Measurements from ENCODE around the gene PRICKLE2.

PRICKLE2 gene

DNA sequence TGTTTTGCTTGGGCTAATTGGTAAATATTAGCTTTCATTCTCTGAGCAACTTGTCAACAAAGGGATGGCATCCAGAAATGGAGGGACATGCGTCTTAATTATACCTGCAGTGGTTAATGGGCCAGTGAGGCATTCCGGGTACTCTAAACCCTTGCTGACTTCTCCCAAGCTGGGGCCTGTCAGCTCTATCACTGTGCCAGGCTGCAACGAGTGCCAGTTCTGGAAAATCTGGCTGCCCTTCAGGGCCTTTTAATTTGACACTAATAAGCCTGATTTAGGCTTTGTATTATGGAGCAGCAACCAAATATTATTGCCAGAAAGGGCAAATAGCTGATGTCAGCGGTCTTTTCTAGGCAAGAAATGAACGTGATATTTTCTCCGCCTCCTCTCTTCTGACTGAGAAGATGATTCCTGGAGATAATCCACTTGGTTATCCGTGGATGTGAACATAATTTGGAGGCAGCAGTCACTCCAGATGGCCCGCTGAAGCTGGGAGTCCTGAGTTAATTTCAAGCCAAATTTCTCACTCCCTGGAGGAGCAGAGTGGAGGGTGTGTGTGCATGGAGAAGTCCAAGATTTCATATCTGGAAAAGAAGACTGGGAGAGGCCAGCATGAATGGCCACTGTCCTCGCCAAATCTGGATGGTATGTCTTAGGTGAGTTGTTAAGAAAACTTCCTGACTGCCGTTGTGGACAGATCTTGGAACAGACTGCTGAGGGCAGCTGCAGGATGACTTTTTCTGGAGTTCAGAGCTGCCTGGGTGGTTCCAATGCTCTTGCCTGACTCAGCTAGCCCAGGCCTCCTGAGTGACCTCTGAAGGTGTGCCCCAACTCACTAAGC is 157.5 kb downstream of the PRICKLE2 start:
- no peak for DNase-seq

DNA sequence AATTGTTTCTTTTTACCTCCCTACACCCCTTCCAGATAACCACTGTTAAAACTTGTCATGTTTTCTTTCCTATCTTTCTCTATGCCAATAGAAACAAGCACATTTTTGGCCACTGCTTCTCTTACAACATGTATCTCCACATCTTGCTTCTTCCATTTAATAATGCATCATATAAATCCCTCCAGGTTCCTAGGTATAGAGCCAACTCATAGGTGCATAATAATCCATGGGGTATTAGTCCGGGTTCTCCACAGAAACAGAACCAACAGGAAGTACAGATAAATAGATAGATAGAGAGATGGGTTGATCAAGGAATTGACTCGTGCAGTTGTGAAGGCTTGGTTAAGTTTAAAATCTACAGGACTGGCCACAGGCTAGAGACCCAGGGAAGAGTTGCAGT is 160.5 kb downstream of the PRICKLE2 start:
- no peak for DNase-seq

DNA sequence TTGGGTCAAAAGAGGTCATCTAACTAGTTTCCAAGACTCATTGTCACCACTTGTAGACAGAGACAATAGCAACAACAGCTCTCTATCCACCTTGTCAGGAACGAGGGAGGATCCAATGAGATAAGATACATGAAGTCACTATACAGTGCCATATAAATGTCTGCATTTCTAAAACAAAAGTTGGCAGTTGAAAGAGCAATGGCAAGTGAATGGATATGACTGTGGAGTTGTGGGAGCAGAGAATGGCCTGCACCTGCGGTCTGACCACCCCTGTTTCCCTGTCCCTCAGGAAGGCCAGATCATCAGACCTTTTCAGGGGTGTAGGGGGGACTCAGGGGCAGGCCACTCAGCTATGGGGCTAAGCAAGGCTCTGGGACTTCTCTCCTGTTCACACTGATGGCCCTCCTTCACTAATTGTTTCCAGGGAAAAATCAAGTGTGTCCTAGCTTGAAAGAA is 161.3 kb downstream of the PRICKLE2 start:
- no peak for DNase-seq

DNA sequence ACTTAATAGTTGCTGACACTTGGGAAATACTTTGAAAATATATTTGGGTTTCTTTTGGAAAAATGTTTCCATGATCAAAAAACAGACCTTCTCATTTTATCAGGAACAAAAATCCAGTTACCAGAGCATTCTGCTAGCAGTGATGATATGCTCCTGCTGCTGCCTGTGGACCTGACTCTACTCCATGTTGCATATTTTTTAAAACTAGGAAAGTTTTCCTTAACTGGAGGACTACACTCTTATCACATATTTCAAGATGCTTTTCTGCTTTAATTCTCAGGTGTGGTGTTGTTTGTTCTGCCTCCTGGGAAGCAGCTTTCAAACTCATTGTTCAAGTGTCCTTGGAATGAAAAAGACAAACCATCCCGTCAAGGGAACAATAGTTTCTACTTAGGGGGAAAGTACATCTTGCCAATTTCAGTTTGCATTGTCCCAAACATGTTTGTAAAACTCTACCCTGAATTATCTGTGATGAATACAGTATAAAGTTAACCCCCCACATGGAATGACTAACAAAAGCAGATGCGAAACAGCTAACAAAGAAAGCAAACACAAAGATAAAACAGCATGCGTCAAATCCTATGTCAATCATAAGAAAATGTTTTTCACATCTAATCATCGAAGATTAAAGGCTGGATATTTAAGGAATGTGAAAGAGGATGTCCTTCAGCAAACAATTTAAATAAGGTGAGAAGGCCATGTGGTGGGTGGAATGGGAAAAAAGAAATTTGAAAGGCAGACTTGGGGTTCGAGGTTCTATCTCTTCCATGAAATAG is 161.9 kb downstream of the PRICKLE2 start:
- no peak for DNase-seq

DNA sequence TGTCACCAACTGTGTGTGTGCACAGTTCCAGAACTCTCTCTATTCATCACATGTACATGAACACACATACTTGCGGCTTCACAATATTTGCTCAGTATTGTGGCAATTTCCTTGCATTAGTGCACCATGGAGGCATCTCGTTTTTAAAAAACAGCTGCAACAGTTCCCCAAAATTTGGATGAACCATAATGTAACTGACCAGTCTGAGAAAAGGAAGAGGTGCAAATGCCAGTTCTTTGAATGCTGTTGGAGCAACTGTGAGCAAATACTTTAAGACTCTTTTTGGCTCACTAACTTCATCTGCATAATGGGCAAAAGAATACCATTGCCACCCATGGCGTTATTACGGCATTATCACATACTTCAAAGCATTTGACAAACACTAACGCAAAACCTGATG is 163.6 kb downstream of the PRICKLE2 start:
- DNase-seq, result no peak

DNA sequence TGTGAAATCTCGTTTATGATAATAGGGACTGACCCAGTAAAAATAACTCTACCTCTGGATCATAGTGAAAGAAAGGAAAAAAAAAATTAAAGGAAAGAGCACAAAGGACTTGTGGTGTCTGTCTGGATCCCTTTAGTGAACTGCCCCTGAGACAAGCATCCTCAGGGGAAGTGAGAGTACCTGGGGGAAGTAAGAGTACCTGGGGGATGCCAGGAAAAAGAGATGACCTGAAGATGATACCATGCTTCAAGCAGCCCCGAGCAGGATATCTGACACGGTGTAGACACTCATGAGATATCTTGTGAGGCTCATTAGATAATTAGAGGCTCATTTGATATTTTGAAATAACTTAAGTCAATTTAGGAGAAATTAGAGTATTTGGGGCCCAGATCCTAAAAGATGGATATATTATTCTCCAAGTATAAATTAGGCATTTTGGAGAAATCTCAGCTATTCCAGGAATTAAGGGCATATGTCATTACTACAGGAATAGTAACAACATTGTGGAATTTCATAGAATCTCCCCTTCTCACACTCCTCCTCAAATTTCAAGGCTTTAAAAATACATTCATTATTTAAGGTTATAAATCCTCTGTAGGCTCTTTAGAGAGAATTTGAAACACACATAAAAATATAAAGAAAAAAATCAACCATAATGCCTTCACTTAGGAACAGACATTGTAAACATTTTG is 165.6 kb downstream of the PRICKLE2 start:
- no peak for DNase-seq

DNA sequence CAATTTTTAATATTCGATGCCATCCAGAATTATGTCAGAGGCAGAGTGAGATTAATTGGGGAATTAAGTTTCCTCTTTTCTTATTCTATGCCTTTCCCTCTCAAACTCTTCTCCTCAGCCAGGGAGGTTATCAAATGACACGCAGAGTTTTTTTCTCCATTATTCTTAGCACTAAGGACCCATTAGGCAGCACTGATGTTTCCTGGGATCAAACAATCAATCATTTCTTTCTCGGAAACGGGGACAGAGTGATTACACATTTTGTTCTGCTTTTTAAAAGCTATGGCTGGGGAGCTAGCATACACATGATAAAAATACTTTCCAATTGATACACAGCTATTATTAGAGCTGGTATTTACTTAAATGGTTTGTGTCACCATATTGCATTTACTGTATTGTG is 166.7 kb downstream of the PRICKLE2 start:
- no peak for DNase-seq

DNA sequence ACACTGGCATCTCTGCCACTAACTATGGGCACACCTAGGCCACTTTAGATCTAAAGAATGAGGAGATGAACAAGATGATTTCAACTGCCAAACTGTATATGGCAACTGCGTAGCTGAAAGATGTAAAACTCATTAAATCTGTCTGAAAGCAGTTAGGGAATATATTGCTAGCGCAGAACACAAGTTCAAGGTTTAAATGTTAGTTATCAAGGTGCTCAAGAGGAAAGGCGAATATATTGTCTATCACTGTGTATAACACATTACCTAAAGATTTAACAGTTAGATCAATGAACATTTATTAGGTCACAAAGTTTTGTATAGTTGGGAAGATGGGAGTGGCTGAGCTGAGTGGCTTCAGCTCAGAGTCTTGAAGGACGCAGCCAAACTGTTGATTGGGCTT is 168.0 kb downstream of the PRICKLE2 start:
- DNase-seq, result no peak

DNA sequence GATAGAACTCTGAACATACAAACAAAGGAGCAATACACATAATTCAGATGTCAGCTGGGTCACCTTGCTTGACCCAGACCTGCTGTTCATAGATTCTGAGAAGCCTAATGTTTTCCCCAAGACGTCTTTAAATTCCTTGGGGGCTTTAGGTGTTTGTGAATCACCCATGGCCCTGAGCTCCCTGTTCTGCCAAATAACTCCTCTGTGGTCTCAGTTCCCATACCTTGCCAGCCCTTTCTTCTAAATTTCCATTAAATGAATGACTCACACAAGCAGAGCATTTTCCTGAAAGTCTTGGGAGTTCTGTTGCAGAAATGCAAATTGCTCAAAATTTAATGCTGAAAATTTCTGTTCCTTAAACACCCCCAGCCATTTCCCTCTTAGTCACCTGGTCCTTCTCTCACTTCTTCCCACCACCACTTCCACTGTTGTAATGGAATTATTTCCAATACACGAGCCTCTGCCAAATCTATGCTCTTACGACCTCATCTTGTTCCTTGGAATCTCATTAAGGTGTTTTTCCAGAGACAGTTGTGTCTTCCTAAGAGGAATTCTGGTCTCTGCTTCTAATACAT is 168.6 kb downstream of the PRICKLE2 start:
- no peak for DNase-seq

DNA sequence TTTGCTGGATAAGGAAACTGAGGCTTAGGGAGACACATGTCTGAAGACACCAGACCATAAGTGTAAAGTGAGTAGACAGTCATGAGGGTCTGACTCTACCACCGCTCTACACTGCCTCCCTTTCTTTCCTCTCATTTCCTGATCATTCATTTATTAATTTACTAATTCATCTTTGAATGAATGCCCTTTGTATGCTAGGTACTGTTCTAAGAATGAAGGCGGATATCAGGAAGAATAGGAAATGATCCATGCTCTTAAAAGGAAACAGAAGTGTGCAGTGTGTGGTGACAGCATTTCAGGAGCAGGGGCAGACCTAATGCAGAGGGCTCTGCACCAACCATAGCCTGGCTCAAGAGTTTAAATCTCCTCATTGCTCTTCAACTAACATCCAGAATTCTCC is 170.2 kb downstream of the PRICKLE2 start:
- no peak for DNase-seq

DNA sequence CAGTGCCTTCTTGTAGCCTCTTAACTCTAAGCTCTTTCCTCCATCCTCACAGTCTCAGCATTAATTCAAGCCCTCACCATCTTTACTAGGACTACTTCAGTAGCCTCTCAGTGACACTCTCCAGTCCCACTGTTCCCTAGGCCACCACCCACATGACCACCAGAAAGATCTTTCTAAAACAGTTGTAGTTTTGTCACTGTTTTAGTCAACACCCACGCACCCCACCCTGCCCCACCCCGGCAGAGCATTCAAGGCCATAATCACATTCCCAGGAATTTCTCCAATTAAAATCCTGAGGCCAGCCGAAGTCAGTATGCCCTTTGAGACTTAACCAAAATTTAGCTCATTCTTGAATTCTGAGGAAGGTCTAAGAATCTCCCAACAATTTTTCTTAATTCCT is 170.8 kb downstream of the PRICKLE2 start:
- no peak for DNase-seq

DNA sequence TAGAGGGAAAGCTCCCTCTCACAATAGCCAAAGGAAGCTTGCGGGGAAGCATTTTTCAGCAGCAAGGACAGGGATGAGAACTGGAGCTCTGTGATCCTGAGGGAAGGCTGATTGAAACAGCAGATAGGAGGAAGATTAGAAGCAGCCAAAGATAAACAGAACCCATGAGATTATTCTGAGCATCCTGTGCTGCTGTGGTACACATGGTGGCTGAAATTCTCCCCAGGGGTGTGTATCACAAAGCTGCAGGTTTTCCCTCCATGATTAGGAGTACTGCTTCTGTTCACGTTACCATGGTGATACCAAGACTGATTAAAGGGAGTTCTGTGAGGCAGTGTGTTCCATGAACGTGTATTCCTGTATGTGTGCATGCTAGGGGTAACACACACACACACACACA is 171.7 kb downstream of the PRICKLE2 start:
- no peak for DNase-seq

DNA sequence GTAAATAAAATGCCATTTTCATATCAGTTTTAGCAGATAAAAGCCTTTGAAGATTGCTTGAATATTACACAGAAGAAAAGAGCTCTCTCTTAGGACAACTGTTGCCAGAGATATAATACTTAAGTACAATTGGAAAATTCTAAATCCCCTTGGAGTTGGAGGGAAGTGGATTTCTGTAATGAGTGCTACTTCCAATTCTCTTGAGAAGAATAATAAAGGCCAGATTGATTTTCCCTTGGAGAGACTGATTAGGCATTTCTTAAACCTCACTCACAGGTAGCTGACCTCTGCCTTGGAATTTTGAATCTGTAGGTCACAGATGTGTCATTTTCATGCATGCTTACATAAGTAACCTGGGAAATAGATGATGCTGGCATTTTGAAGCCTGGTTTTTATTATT is 172.1 kb downstream of the PRICKLE2 start:
- DNase-seq, result no peak

DNA sequence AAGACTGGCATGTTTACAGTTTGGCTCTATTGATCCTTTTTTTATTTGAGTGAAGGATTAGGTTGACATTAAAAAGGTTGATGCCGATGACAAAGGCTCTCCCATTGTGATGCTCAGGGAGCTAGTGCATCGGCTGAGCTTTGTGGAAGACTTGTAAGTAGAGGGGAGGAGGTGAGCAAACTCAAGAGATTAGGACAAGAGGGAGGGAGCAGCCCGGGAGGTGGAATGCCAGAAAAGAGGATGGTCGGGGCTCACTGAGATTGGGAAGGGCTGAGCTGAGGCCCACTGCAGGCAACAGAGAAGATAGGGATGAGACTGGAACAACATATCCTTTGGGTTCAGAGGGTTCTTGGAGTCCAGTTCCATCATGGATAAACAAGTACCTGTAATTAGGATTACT is 175.4 kb downstream of the PRICKLE2 start:
- no peak for DNase-seq

DNA sequence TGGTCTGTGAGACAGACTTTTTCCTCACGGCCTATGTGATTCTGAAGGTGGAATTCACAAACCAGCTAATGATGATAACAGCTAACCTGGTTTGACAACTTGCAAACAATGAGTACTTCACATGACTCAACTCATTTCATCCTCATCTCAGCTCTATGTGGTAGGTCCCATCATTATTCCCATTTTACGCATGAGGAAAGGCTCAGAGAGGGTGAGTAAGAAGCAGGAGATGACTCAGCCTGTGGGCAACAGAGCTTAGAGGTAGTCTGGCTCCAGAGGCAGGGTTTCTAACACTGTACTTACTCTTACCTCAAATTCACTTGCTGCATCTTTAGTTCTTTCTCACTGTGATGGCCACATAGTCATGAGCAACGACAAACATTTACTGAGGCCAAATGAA is 176.1 kb downstream of the PRICKLE2 start:
- DNase-seq, result no peak

DNA sequence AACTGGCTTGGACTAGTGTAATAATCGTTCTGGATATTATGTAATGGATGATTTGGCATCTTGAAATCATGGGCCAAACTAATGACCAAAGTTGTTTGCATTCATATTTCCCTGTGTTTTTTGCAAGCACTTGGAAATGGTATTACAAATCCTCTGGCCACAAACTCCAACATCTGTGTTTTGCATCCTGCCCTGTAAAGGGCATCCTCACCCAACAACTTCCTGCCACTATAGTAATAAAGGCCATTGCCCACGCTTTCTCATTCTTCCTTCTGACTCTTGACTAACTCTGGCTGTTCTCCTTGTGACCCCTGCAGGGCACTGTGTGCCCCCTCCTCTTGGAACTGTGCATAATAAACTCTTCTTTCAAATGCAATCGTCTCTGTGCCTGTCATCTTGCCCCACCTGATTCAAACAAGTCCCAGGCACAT is 176.6 kb downstream of the PRICKLE2 start:
- DNase-seq, result no peak

DNA sequence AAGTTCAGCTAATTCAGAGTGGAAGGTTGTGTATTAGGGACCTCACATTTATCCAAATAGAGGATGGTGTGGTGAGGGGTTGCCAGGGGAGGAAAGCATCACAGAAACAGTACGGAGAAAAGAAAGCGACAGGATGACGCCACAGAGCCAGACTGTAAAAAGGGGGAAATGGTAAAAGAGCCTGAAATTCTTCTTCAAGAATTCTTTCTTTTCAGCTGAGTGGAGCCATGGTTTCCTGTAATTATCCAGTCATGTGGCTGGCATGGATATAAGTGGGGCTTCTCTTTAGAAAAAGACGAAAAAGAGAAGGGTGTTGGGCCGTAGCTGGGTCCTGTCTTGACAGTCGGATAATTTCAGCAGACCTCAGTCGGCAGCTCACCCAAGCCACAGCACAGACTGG is 177.5 kb downstream of the PRICKLE2 start:
- DNase-seq, result no peak

DNA sequence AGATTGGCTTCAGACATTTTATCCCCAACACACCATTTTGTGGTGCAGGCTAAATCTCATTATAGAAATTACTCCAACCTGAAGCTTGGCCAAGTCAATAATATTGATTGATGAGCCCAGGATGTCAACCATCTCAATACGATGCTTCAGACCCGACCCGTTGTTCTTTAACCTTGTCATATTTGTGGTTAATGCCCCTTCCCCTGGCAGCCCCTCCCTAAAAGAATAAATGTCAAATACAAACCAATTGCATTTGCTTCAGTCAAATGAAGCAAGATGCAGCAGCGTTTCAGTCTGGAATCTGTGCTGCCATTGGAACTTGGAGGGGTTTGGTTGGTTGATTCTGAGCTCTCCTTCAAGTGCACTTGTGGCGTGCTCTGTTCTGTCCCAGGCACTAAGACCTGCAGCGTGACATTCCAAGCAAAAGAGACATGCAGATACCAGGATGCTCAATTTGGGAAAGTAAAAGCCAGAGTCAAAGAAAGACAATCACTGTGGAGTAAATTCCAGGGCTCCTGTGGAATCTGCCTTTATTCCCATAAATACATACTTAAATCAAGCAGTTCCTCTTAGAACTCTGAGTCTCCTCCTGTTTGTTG is 178.2 kb downstream of the PRICKLE2 start:
- no peak for DNase-seq

DNA sequence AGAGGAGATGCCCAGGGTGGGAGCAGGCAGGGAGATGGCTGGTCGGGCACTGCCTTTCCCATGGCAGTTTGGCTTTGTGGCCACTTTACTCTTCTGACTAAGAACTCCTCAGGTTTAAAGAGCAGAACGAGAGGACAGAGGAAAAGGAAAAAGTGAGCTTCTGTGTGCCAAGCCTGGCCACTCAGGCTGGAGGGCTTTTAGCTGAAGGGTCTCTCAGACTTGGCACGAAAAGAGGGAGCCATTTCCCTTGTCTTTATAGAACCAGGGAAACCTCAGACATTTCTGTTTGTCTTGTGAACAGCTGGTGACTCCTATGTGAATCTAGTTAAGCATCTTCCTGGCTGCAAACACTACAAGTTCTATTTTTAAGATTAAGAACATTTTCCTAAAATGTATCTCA is 178.7 kb downstream of the PRICKLE2 start:
- no peak for DNase-seq

DNA sequence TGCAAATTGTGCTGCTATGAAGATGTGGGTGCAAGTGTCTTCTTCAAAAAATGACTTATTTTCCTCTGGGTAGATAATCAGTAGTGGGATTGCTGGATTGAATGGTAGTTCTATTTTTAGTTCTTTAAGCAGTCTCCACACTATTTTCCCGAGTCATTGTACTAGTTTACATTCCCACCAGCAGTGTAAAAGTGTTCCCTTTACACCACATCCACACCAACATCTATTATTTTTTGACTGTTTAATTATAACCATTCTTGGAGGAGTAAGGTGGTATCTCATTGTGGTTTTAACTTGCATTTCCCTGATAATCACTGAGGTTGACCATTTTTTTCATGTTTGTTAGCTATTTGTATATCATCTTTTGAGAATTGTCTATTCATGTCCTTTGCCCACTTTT is 182.3 kb downstream of the PRICKLE2 start:
- DNase-seq, result no peak
